NCI-H128 (cell line): ENCODE results near the gene PHC2.
"Not testable (repeated sequence)": the region's sequence is repeated elsewhere in the genome, so short reads cannot be mapped to it uniquely, and the experiment has no call there.

Source experiments
- DNase-seq: peaks from one replicate; lab custom pipeline; 2025; ENCODE audit not compliant: unreplicated experiment; lab: John Stamatoyannopoulos, UW

Gene PHC2

DNA sequence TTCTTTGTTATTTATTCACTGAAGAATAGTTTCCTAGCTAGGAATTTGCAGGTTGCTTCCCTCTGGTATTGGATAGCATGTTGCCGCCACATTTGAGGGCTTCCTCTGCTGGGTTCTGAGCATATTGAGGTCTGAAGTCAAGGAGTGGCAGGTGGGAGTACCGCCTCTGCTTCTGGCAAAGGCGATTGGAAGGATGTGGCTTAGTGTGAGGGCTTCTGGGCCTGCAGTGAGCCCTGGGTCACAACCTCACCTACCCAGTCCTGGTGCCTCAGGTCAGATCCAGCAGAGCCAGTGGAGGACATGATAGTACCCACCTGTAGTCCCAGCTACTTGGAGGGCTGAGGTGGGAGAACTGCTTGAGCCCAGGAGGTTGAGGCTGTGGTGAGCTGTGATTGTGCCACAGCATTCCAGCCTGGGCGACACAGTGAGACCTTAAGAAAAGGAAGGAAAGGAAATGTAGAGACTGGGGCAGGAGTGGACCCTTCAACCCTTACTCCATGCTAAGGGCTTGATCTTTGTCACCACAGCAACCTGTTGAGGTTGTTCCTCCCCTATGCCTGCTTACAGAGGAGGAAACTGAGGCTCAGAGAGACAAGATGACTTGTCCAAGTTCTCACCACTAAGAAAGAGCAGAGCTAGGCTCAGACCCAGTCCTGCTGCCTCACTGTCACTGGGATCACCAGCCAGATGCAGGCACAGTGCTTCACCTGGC, 132.8 kb downstream of the PHC2 start:
- no peak for DNase-seq

DNA sequence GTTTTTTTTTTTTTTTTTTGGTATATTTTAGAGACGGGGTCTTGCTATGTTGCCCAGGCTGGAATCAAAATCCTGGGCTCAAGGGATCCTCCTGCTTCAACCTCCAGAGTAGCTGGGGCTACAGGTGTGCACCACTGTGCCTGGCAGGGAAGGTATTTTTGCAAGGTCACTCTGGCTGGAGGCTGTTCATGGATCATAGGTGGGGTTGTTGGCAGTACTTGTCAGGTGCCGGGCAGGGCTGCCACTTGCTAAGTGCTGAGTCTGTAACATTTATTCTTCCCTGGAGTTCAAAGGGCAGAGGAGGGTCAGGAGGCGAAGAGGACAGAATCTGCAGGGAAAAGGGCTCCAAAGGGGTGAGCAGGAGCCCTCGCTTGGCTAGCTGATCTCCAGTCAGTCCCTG, 134.1 kb downstream of the PHC2 start:
- DNase-seq = no peak

DNA sequence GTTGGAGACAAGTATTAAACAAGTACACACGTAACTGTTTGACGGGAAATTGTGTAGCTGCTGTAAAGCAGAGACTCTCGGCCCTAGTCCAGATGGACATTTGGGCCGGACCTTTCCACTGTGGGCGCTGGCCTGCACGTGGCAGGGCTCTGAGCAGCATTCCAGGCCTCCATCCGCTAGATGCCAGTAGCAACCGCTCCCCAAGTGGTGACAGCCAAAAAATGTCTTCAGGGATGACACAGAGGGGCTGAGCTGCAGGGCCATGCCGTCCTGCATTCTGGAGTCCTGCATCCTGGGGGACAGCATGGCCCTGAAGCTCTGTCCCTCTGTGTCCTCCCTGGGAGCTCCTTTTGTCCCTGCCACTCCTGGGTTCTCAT, 134.8 kb downstream of the PHC2 start:
- DNase-seq = no peak

DNA sequence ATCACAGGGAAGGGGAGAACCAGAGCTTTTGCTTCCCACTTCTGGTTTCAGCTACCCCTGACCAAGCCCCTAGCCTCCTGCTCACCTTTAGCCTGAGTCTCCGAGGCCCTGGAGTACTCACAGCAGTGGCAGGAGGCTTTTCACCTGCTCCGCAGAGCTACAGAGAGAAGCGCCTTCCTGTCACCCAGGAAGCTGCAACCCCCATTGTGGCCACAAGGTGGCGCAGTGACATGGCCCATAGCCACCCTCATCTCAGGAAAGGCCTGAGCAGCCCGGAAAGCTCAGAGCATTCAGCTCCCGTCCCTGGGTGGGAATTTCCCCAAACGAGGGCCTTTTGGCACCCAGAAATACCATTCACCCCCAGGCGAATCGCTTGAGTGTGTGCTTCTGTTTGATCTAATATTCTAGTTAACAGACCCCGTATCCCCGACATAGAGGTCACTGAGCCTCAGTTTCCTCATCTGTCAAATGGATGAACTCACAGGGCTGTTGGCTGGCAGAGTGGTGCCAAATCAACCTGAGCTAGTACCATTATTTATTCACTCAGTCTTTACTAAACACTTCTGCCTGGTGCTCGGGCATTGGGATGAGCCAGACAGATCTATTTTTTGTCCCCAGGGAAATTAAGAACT, 135.3 kb downstream of the PHC2 start:
- peak; percentile 84 for DNase-seq

DNA sequence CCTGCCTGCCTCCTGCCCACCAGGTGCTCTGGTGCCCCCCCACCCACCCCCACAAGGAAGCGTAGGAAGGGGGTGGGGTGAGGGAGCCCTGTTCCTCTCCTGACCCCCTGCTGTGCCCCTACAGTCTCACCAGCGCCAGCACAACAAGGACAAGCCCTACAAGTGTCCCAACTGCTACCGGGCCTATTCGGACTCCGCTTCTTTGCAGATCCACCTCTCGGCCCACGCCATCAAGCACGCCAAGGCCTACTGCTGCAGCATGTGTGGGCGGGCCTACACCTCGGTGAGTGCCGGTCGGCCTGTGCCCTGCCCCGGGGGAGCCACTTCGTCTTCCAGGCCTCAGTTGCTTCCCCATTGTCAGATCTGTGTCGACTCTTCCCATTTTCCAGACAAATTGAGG, 135.9 kb downstream of the PHC2 start:
- no peak for DNase-seq

DNA sequence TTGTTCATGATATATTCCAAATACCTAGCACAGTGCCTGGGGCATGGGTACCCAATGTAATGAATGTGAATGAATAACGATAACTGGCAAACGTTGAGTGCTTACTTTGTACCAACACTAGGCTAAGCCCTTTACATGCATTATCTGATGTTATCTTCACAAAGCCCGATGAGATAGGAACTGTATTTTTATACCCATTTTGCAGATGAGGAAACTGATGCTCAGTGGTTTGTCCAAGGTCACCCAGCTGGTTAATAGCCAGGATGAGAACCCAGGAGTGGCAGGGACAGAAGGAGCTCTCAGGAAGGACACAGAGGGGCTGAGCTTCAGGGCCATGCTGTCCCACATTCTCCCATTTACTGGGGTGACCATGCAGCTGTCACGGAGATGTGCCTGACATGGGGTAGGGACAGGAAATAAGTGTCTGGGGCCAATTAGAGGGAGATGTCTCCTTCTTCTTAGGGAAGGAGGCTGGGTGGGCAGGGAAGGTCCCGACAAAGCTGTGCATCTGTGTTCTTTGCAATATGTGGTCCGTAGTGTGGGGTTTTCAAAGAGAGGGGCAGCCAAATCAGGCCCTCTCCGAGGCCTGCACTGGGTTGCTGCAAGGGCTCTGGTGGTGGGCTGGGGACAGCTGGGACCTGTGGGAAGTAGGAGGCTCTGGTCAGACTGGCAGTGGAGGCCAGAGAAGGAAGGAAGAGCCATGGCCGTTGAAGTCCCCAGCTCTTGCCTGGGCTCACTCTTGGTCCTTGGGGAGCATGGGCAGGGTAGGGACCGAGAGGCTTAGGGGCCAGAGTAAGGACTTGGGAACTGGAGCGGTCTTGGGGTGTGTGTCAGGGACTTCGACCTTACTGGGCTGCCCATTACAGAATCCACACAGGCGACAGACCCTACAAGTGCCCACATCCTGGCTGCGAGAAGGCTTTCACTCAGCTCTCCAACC, 136.6 kb downstream of the PHC2 start:
- no peak for DNase-seq

DNA sequence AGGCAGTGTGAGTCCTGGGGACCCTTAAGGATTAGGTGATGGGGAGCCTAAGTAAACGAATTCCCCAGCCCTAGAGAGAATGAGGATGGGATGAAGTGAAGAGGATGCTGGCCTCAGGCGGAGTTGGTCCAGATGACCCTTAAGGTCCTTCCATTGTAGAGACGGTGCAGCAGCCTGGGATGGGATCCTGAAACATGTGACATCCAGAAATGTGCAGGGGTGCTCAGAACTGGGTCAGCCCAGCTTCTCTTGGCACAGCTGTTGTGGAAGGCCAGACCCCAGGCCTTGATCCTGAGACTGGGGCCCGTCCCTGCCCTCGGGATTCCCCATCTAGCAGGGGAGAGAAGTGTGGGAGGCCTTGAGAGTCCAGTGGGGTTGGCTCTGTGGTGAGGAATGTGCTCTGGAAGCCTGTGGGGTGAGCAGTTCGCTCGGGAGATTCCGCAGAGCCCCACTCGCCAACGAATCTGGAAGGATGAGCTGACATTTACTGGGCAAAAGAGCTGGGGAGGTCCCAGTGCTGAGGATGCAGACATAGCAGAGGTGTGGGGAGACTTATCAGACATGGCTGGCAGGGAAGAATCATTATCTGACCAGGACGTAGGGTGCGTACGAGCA, 138.1 kb downstream of the PHC2 start:
- DNase-seq = no peak

DNA sequence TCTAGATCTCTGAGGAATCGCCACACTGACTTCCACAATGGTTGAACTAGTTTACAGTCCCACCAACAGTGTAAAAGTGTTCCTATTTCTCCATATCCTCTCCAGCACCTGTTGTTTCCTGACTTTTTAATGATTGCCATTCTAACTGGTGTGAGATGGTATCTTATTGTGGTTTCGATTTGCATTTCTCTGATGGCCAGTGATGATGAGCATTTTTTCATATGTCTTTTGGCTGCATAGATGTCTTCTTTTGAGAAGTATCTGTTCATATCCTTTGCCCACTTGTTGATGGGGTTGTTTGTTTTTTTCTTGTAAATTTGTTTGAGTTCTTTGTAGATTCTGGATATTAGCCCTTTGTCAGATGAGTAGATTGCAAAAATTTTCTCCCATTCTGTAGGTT, 140.3 kb downstream of the PHC2 start:
- not testable (repeated sequence) for DNase-seq

DNA sequence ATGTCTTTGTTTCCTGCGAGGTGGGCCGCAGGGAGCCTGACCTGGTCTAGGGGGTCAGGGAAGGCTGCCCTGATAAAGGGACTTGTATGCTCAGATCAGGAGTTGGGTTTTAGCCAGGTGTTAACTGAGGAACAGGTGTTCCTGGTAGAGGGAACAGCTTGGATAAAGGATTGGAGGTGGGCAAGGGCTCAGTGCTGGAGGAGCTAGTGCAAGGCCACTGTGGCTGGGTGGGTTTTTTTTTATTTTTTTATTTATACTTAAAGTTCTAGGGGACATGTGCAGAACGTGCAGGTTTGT, 141.1 kb downstream of the PHC2 start:
- no peak for DNase-seq

DNA sequence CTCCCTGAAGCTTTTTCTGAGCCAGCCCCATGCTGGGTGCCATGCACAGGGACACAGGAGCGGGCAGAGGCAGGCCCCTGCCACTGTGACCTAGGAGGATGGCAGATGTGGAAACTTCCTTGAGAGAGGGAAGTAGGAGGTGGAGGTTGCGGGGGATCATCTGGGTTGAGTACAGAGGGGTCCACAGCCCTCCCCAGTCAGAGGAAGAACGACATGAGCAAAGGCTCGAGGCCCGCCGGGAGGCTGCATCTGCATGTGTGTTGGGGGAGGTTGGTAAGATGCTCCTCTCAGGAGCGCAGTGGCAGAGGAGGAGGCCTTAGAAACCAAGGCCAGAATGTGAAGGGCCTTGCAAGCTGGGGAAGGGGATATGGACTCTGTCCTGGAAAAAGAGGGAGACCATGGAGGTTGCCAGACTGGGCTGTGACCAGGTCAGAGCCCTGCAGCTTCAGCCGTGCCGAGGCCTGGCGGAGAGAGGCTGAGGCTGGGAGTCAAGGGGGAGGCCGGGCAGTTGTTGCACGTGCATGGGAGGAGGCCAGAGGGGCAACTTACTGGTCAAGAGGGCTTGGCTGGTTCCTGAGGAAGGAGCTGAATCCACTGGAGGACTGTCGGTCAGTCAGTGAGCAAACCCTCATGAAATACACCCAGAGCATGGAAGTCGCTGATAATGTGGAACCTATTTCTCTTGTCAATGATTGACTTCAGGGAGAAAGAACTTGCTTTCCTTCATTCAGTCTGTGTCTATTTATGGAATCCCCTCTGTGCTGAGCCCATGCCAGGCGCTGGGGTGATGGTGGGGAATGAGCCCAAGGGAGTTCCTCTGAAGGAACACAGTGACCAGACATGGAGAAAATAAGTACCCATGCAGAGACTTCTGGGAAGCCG, 141.7 kb downstream of the PHC2 start:
- no peak for DNase-seq

DNA sequence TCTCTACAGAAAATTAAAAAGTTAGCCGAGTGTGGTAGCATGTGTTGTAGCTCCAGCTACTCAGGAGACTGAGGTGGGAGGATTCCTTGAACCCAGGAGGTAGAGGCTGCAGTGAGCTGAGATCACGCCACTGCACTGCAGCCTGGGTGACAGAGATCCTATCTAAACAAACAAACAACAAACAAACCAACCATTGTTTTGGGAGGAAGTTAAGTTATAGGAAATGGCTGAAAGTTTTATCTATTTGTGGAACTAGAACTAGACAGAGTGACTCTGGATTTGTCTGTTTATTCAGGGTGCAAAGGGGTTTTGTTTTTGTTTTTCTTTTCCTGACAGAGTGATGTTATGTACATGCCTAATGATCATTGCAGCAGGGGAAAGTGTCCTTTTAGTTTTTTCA, 143.6 kb downstream of the PHC2 start:
- no peak for DNase-seq

DNA sequence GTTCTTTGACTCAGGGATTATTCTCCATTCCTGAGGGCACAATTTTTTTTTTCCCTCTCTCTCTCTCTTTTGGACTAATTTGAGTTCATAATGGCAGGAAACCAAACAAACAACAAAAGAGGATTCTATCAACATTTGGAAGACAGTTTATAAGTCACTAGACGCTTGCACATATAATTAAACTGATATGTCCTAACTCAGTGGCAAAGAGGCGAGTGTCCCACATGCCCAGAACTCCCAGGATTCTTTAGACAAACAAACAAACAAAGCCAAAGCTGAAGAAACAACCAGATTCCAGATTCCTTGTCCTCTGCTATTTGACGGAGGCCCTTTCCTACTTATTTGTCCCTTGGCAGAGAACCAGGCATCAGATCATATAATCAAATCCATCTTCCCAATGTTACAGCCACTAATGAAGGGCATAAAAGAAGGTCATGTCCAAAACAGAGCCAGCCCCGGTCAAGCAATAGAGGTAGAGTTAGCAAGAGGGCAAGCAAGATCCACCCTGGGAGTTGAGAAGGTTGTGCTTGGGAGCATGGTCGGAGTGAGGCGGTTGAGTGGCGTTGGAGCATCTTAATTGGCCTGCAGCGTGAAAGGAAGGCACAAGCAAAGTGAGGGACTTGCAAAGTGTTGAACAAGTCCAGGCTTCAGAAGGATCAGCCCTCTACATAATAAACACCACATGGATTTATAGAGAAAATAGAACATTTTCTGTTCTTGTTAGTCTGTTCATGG, 144.3 kb downstream of the PHC2 start:
- DNase-seq = no peak

DNA sequence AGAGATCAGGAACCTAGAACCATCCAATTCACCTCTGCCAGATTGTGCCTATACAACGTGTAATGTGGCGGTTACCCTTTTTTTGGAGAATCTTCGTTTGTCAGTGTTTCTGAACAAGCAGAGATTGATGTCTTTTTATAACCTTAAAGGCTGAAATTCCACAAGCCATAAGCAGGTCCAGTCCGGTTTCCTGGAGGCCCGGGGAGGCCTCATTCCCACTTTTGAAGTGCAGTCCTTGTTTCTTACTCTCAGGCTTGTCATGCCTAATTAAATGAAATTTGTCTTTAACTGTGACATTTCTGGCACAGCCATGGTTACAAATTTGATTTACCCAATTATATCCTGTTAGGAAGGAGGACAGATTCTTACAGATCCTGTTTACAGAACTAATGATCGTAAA, 146.8 kb downstream of the PHC2 start:
- no peak for DNase-seq

DNA sequence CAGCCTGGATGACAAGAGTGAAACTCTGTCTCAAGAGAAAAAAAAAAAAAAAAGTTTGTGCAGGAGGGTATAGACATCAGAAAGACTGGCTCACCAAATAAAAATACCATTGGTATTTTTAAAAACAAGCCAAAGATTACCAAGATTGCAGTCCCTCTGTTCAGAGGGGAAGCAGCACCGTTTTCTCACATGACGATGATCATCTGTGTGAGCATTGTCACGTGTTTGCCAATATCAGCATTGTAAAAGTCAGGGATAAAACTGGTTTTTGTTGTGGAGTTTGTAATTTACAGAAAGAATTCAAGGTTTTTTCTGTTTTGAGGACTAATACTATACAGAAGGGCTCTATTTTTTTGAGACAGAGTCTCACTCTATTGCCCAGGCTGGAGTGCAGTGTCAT, 148.1 kb downstream of the PHC2 start:
- DNase-seq = no peak

DNA sequence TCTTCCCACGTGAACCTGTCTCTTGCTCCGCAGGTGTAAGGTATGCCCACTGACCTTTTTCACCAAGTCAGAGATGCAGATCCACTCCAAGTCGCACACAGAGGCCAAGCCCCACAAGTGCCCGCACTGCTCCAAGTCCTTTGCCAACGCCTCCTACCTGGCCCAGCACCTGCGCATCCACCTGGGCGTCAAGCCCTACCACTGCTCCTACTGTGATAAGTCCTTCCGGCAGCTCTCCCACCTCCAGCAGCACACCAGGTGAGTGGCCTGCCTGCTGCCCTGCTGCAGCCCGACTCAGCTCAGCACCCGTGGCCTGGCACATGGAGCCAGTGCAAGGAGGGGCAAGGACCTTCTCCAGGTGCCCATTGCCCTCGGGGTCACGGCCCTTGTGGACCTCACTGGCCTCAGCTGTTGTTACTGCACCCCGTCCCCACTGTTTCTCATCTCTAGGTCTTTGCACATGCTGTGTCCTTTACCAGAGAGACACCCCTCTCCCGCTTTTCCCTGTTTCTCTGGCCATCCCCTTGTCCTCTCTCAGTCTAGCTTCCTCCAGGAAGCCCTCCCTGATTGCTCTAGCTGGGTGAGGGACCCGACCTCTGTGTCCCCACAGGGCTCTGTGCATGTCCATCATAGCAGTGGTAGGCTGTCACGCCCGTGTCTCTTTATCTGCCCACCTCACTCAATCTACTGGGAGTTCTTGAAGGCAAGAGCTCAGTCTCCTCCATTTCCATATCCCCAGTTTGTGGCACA, 149.2 kb downstream of the PHC2 start:
- no peak for DNase-seq

DNA sequence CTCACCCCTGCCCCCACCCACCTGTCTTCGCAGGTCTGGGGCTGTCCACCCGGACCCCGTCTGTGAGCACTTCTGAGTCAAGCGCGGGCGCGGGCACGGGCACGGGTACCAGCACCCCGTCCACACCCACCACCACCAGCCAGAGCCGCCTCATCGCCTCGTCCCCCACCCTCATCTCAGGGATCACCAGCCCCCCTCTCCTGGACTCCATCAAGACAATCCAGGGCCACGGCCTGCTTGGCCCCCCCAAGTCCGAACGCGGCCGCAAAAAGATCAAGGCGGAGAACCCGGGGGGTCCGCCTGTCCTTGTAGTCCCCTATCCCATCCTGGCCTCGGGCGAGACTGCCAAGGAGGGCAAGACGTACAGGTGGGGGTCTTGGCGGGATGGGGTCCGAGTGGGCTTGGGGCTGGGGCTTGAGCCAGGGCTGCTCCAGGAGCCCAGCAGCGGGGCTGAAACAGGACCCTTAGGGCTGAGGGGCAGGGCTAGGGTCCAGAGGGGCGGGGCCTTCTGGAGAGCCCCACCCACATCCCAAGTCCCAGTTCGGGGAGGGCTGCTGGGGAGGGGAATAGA, 150.7 kb downstream of the PHC2 start:
- DNase-seq = no peak

DNA sequence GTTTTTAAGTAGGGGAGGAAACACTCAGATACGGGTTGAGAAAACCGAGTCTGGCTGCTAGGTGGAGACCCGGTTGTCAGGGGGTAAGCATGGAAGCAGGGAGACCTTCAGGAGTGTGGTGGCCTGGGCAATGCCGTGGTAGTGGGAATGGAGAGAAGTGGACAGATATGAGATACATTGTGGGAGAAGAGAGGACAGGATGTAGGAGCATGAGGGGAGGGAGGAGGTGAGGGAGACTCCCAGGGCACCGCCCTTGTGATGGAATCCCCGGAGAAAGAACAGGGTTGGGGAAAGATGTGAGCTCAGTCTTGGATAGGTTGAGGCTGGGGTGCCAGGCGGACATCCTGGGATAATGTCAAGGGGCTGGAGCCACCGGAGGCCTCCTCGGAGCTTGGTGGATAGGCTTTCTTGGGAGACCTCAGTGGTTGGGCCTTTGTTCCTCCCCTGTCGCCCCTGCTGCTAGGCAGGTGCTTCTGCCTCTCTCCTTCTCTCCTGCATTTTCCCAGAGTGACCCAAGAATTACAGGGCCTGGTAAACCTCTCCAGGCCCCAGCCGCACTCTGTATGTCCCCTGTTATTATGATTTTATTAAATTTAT, 153.3 kb downstream of the PHC2 start:
- no peak for DNase-seq

DNA sequence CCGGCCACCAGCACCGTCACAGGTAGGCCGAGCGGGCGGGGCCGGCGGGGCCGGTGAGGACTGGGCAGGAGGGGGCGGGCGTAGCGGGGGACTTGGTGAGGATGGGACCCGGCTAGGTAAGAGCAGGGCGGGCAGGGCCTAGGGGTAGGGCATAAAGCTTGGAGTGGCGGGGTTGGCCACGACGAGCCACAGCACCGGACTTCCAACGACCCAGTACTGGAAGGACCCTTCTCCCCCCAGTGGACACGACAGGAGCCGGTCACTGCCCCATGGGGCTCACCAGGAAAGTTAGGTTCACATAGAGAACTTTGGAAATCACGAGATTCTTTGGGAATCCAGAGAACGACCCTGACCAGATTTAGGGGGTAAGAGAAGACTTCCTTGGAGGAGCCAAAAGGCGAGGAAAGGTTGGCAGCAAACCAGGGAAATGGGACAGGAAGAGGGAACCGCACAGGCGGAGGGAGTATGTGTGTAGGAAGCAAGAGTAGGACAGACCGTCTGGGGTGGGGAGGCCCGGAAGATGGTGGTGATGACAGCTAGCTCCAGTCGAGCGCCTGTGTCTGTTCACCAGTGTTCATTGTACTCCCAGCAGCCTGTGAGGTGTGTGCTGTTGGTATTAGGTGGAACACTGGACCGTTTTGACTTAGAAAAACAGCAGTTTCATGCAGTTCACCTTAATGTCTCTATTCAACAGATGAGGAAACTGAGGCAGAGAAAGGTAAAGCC, 154.2 kb downstream of the PHC2 start:
- no peak for DNase-seq
